ENCODE results near the gene PLCG2.
A peak's percentile ranks its signal among the peaks of the same experiment; 100 is the strongest.

The PLCG2 gene

DNA sequence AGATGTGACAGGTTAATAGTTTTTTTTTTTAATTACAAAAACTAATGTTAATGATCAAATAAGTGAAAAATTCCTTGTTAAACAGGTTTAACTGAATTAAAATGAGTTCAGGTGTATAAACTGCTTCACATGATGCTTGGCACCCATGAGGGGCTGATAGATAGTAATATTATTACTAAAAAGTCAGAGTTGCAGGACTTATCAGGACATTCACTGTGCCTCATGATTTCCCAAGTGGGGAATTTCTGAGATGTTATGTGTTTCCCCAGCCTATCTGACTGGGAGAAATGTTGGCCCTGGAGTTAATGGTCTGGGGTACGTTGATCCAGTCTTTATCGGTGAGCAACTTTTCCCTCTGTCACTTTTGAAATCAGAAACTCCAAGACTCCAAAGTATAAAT, 102.1 kb downstream of the PLCG2 start:
- DNase-seq = no peak

GRCh38 chr16:81882559-81882958, 103.5 kb downstream of the PLCG2 start:
- no peak for DNase-seq

DNA sequence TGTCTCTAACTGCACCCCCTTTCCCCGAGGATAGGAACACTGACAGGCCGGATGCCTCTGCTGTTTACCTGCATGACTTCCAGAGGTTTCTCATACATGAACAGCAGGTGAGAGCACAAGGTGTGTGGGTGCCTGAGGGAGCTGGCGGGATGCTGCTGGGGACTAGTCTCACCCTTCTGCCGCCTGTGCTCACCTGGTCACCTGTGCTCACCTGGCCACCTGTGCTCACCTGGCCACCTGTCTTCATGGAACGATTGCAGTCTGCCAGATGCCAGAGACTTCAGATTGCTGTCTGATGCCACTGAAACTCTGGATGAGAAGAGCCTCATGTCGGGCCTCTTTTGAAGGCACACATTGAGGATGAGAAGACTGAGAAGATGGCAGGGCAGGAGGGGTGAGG, 104.1 kb downstream of the PLCG2 start:
- DNase-seq = no peak

DNA sequence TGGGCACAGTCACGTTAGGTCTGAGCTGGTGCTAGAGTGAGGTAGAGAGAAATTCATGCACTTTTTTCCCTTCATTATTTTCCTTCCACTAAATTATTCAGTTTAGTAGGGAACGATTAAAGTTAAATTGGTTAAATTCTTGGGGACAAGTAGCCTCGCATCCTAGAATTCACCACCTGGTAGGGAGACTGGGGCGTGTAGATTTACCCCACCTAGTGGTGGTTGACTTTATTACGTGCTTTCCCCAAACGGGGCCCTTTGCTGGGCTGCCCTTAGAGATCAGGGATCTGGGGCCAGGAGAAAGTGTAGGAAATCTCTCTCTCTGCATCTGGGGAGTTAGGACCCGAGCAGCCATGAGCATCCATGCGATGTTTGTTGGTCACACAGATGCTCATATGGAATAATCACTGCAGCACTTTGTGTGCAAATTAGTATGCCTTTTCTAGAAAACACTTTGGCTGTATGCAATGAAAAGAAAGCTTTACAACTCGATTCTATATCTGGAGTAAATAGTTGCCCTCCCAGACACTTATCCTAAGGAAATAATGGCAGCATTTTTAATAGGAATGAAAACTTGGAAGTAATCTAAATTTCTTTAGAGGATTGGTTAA, 107.0 kb downstream of the PLCG2 start:
- DNase-seq = no peak

DNA sequence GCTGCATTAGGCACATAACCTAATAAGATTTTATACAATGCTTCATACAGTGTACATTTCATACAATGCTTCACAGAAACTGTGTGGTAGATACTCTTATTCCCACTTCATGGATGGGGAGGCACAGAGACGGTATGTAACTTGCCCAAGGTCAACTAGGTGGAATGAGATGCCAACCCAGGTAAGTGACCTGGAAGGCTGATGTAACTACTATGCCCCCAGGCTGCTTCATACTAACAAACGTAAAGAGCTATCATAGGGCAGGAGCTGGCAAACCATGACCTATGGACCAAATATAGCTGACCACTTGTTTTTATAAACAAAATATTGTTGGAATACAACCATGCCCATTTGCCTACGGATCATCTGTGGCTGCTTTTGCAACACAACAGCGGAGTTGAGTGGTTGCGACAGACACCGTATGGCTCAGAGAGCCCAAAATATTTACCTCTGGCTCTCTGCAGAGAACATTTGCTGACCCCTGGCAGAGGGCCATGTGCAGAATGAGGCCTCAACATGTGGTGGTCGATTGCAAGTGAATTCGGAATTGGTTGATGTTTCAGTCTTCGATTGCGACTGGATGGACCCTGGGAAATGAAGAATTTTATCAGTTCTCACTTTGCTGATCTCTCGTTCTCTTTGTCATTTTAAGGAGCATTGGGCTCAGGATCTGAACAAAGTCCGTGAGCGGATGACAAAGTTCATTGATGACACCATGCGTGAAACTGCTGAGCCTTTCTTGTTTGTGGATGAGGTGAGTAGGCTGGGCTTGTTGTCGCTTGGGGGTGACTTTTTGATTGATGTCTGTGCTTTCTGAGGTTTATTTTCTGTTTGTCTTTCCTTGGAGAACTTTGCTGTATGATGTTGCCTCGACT, 109.7 kb downstream of the PLCG2 start:
- DNase-seq = no peak

DNA sequence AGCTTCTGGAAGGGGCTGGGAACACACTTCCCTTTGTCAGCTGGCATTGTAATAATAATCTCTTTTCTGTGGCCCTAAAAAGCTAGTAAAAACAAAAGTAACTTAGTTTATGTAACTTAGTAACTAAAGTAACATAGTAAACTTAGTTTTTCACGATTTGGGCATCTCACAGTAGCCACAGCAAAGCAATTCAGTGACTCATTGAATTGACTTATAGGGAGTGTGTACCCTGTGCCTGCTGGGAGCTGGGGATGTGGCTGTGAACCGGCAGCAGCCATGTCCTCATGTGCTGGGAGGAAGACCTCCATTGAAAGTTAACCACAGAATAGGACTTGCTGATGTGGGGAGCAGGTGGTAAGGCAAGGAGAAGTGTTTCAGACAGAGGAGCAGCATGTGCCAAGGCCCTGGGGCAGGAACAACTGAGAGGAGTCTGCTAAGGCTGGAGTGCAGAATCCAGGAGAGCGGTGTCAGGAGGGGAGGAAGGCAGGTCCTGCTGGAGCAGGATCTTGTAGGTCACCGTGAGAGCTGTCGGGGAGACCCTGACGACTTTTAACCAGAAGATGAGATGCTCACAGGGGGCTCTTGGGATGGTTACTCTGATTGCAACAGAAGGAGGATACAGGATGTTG, 112.8 kb downstream of the PLCG2 start:
- DNase-seq = no peak

DNA sequence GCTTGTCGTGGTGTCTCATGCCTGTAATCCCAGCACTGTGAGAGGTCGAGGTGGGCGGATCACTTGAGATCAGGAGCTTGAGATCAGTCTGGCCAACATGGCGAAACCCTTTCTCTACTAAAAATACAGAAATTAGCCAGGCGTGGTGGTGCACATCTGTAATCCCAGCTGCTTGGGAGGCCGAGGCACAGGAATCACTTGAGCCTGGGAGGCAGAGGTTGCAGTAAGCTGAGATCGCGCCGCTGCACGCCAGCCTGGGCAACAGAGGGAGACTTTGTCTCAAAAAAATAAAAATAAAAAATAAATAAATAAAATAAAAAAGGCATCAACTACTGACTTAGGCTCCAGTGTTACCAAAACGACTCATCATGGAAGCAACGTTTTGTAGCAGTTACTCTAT, 115.5 kb downstream of the PLCG2 start:
- no peak for DNase-seq

GRCh38 chr16:81896902-81897301, 117.8 kb downstream of the PLCG2 start:
- DNase-seq = no peak

GRCh38 chr16:81899601-81900000, 120.5 kb downstream of the PLCG2 start:
- DNase-seq = no peak

- no peak for DNase-seq
Measured at GRCh38 chr16:81900014-81900413, 120.9 kb downstream of the PLCG2 start.

DNA sequence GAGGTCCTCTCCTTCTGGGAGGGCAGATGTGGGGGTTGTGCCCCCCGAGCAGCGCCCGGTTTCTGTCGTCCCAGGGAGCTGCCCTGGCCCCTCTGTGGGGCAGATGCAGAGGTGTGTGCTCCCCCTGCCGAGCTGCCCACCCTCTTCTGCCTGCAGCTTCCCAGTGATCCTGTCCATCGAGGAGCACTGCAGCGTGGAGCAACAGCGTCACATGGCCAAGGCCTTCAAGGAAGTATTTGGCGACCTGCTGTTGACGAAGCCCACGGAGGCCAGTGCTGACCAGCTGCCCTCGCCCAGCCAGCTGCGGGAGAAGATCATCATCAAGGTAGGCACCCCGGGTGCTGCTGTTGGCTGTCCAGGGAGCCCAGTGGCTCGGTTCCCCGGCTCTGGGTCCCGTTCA, 121.4 kb downstream of the PLCG2 start:
- no peak for DNase-seq

- no peak for DNase-seq
Measured at GRCh38 chr16:81901484-81901883, 122.4 kb downstream of the PLCG2 start.

- DNase-seq = no peak
Measured at GRCh38 chr16:81902025-81902424, 122.9 kb downstream of the PLCG2 start.

GRCh38 chr16:81904320-81904719, 125.2 kb downstream of the PLCG2 start:
- no peak for DNase-seq

DNA sequence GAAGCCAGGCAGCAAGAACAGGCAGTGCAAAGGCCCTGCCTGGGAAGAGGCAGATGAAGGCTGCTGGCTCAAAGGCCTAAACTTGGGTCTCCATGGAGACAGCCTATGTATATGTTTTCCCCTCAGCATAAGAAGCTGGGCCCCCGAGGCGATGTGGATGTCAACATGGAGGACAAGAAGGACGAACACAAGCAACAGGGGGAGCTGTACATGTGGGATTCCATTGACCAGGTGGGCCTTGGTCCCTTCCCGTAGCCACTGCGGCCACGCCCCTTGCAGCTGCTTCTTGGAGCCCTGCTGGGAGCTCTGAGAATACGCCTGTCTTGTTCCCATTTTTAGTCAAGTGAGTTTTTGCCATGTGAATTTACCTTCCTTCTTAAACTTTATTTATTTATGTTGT, 126.2 kb downstream of the PLCG2 start:
- DNase-seq = no peak

- DNase-seq = no peak
Measured at GRCh38 chr16:81907681-81908080, 128.6 kb downstream of the PLCG2 start.

DNA sequence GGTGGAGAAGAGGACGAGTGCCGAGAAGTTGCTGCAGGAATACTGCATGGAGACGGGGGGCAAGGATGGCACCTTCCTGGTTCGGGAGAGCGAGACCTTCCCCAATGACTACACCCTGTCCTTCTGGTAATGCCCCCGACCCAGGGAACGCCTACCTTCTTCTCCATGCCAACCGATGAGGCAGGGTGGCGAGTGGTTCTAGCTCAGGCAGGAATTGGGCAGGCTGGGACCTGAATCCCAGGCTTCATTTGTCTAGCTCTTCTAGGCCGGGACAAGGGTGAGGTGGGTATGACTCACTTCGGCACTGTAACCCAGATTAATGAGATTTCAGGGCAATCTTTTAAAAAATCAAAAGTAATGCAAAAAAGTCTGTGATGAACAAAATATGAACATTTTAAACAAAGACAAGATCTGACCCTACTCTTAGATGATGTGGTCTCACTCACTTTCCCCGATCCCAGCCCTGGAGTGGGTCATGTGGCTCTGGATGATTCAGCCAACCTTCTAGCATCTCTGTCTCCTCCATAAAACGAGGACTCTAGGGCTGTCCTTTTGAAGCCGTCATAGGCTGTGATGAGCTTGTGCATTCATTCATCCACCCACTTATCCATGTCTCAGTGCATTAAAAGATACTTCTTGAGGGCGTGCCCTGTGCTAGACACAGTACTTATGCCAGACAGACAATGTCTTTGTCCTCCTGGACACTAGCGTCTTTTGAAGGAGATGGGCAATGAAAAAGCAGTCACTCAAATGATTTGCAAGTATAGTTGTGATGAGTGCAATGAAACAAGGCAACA, 129.6 kb downstream of the PLCG2 start:
- peak; percentile 39 for DNase-seq

- DNase-seq = no peak
Measured at GRCh38 chr16:81910366-81910885, 131.3 kb downstream of the PLCG2 start.

- DNase-seq = no peak
Measured at GRCh38 chr16:81912395-81912794, 133.3 kb downstream of the PLCG2 start.

DNA sequence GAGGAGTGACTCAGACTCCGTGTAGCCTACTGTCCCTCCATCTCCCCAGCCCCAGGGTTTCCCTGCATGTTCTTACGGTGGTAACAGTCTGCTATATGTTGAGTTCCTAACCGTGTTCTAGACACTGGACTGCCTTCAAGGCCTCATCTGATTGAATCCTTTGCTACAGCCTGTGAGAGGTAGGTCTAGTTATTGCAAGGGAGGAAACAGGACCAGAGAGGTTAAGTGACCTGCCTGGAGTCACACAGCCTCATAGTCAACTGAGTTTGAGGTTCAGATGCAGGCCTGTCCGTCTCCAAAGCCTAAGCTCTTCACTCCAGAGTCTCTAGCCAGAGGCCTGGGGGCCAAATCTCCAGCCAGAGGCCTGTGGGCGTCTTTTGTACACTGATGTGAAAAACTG, 134.1 kb downstream of the PLCG2 start:
- no peak for DNase-seq

DNA sequence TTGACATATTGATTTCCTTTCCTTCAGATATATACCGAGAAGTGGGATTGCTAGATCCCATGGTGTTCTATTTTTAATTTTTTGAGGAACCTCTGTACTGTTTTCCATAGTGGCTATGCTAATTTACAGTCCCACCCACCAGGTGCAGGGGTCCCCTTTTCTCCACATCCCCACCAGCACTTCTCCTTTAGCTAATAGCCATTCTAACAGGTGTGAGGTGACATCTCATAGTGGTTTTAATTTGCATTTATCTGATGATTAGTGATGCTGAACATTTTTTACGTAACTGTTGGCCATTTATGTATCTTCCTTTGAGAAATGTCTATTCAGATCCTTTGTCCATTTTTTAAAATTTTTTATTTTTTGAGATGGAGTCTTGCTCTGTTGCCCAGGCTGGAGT, 138.3 kb downstream of the PLCG2 start:
- DNase-seq = no peak

GRCh38 chr16:81918927-81919326, 139.8 kb downstream of the PLCG2 start:
- no peak for DNase-seq

DNA sequence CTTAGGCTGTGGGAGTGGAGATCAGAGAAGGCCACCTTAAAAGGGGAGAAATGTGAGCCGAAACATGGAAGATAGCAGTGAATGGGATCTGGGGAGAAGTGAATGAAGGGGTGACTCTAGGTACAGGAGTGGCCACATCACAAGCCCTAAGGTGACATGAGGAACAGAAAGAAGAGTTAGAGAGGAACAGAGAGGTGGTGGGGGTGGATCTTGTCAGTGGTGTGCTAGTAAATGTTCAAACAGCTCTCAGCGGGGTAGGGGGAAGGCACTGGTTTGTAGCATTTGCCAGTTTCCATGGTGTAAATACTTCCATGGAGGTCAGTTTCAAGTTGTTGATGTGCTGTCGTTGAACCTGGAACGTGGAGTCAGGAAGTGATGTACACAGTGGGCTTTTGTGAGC, 141.4 kb downstream of the PLCG2 start:
- no peak for DNase-seq

All from eye (tissue), 1 donor.